ENCODE data around the gene DNAH11.

The DNAH11 gene

GRCh38 chr7:21706131-21706530 lies 163.3 kb downstream of the DNAH11 start:
- Histone ChIP-seq H3K18ac (ENCODE audit: low read length) (no peak overlapping the region), H3K23ac (ENCODE audit: low read length) (no peak overlapping the region), H3K14ac (ENCODE audit: low read length) (no peak overlapping the region), H3K79me1 (ENCODE audit: low read length) (no peaks in the 10 kb centered on the region), H3K27me3 (ENCODE audit: insufficient read depth, low read length) (no peaks in the 10 kb centered on the region), H3K4ac (ENCODE audit: low read depth, low read length) (no peak overlapping the region), H4K91ac (ENCODE audit: low read depth, low read length) (no peak overlapping the region), H3K4me2 (ENCODE audit: low read length) (no peak overlapping the region), H4K8ac (ENCODE audit: low read depth, low read length) (no peak overlapping the region), H3K9ac (ENCODE audit: low read length) (no peak overlapping the region), H2BK12ac (ENCODE audit: low read length) (no peak overlapping the region), H2BK5ac (ENCODE audit: low read depth, low read length, poor library complexity) (no peak overlapping the region), H2AFZ (ENCODE audit: insufficient read depth, low read length, poor library complexity) (no peak overlapping the region), H3K36me3 (ENCODE audit: control insufficient read depth in 1 of 2, insufficient read depth in 2 of 2, low read length in 2 of 2) (no peaks in the 10 kb centered on the region), H3K79me2 (ENCODE audit: control insufficient read depth, insufficient read depth, low read length, poor library complexity) (no peaks in the 10 kb centered on the region), H3K9me3 (ENCODE audit: insufficient read depth, low read depth, low read length) (no peaks in the 10 kb centered on the region), H4K12ac (ENCODE audit: low read depth, low read length) (no peak overlapping the region), H2AK5ac (ENCODE audit: low read length) (no peak overlapping the region), H3K4me3 (ENCODE audit: low read depth, low read length) (no peak overlapping the region), H3K4me1 (ENCODE audit: control insufficient read depth in 1 of 2, insufficient read depth in 2 of 2, low read length in 2 of 2) (no peaks in the 10 kb centered on the region), H3K27ac (ENCODE audit: low read depth, low read length) (no peak overlapping the region), H2BK120ac (ENCODE audit: insufficient read depth, low read length, poor library complexity) (no peak overlapping the region)
- DNase-seq: no peak
- WGBS (ENCODE audit: extremely low coverage, insufficient coverage, insufficient read length): no CpG with 5 or more reads among the region's 3 CpGs

GRCh38 chr7:21707566-21707965 lies 164.7 kb downstream of the DNAH11 start:
- no peak overlapping the region for H2BK5ac ChIP-seq (ENCODE audit: low read depth, low read length, poor library complexity)
- H3K27ac ChIP-seq (ENCODE audit: low read depth, low read length): no peak overlapping the region
- no peak overlapping the region for H4K8ac ChIP-seq (ENCODE audit: low read depth, low read length)
- H2BK120ac ChIP-seq (ENCODE audit: insufficient read depth, low read length, poor library complexity): no peak overlapping the region
- no peaks in the 10 kb centered on the region for H3K9me3 ChIP-seq (ENCODE audit: insufficient read depth, low read depth, low read length)
- no peak overlapping the region for H3K14ac ChIP-seq (ENCODE audit: low read length)
- no peak overlapping the region for H3K18ac ChIP-seq (ENCODE audit: low read length)
- no CpG with 5 or more reads among the region's 7 CpGs for WGBS (ENCODE audit: extremely low coverage, insufficient coverage, insufficient read length)
- no peak overlapping the region for H4K12ac ChIP-seq (ENCODE audit: low read depth, low read length)
- H3K9ac ChIP-seq (ENCODE audit: low read length): no peak overlapping the region
- H3K79me2 ChIP-seq (ENCODE audit: control insufficient read depth, insufficient read depth, low read length, poor library complexity): no peaks in the 10 kb centered on the region
- H3K4me2 ChIP-seq (ENCODE audit: low read length): no peak overlapping the region
- no peak overlapping the region for H3K4me3 ChIP-seq (ENCODE audit: low read depth, low read length)
- no peak overlapping the region for H4K91ac ChIP-seq (ENCODE audit: low read depth, low read length)
- no peak overlapping the region for H2BK12ac ChIP-seq (ENCODE audit: low read length)
- no peak overlapping the region for H2AFZ ChIP-seq (ENCODE audit: insufficient read depth, low read length, poor library complexity)
- DNase-seq: no peak
- H3K79me1 ChIP-seq (ENCODE audit: low read length): no peaks in the 10 kb centered on the region
- H3K23ac ChIP-seq (ENCODE audit: low read length): no peak overlapping the region
- no peaks in the 10 kb centered on the region for H3K4me1 ChIP-seq (ENCODE audit: control insufficient read depth in 1 of 2, insufficient read depth in 2 of 2, low read length in 2 of 2)
- no peak overlapping the region for H3K4ac ChIP-seq (ENCODE audit: low read depth, low read length)
- no peaks in the 10 kb centered on the region for H3K27me3 ChIP-seq (ENCODE audit: insufficient read depth, low read length)
- no peak overlapping the region for H2AK5ac ChIP-seq (ENCODE audit: low read length)
- H3K36me3 ChIP-seq (ENCODE audit: control insufficient read depth in 1 of 2, insufficient read depth in 2 of 2, low read length in 2 of 2): no peaks in the 10 kb centered on the region

GRCh38 chr7:21708096-21708495 lies 165.3 kb downstream of the DNAH11 start:
- Histone ChIP-seq H3K27ac (ENCODE audit: low read depth, low read length) (no peak overlapping the region), H3K36me3 (ENCODE audit: control insufficient read depth in 1 of 2, insufficient read depth in 2 of 2, low read length in 2 of 2) (no peaks in the 10 kb centered on the region), H3K14ac (ENCODE audit: low read length) (no peak overlapping the region), H3K4me1 (ENCODE audit: control insufficient read depth in 1 of 2, insufficient read depth in 2 of 2, low read length in 2 of 2) (no peaks in the 10 kb centered on the region), H3K79me2 (ENCODE audit: control insufficient read depth, insufficient read depth, low read length, poor library complexity) (no peaks in the 10 kb centered on the region), H3K4me3 (ENCODE audit: low read depth, low read length) (no peak overlapping the region), H3K9ac (ENCODE audit: low read length) (no peak overlapping the region), H4K91ac (ENCODE audit: low read depth, low read length) (no peak overlapping the region), H3K4me2 (ENCODE audit: low read length) (no peak overlapping the region), H2AK5ac (ENCODE audit: low read length) (no peak overlapping the region), H2BK5ac (ENCODE audit: low read depth, low read length, poor library complexity) (no peak overlapping the region), H3K18ac (ENCODE audit: low read length) (no peak overlapping the region), H3K27me3 (ENCODE audit: insufficient read depth, low read length) (no peaks in the 10 kb centered on the region), H3K79me1 (ENCODE audit: low read length) (no peaks in the 10 kb centered on the region), H2BK12ac (ENCODE audit: low read length) (no peak overlapping the region), H3K23ac (ENCODE audit: low read length) (no peak overlapping the region), H3K9me3 (ENCODE audit: insufficient read depth, low read depth, low read length) (no peaks in the 10 kb centered on the region), H4K8ac (ENCODE audit: low read depth, low read length) (no peak overlapping the region), H2BK120ac (ENCODE audit: insufficient read depth, low read length, poor library complexity) (no peak overlapping the region), H2AFZ (ENCODE audit: insufficient read depth, low read length, poor library complexity) (no peak overlapping the region), H4K12ac (ENCODE audit: low read depth, low read length) (no peak overlapping the region), H3K4ac (ENCODE audit: low read depth, low read length) (no peak overlapping the region)
- WGBS (ENCODE audit: extremely low coverage, insufficient coverage, insufficient read length): no CpG with 5 or more reads among the region's 6 CpGs
- no peak for DNase-seq

- H3K9ac ChIP-seq (ENCODE audit: low read length): no peak overlapping the region
- H2BK5ac ChIP-seq (ENCODE audit: low read depth, low read length, poor library complexity): no peak overlapping the region
- no peak overlapping the region for H4K8ac ChIP-seq (ENCODE audit: low read depth, low read length)
- H4K91ac ChIP-seq (ENCODE audit: low read depth, low read length): no peak overlapping the region
- H3K23ac ChIP-seq (ENCODE audit: low read length): no peak overlapping the region
- no peak overlapping the region for H2AK5ac ChIP-seq (ENCODE audit: low read length)
- whole genome bisulfite sequencing (ENCODE audit: extremely low coverage, insufficient coverage, insufficient read length): no CpG with 5 or more reads among the region's 5 CpGs
- H3K27me3 ChIP-seq (ENCODE audit: insufficient read depth, low read length): no peaks in the 10 kb centered on the region
- H2BK120ac ChIP-seq (ENCODE audit: insufficient read depth, low read length, poor library complexity): no peak overlapping the region
- no peak overlapping the region for H2AFZ ChIP-seq (ENCODE audit: insufficient read depth, low read length, poor library complexity)
- no peaks in the 10 kb centered on the region for H3K79me2 ChIP-seq (ENCODE audit: control insufficient read depth, insufficient read depth, low read length, poor library complexity)
- no peaks in the 10 kb centered on the region for H3K36me3 ChIP-seq (ENCODE audit: control insufficient read depth in 1 of 2, insufficient read depth in 2 of 2, low read length in 2 of 2)
- H3K4ac ChIP-seq (ENCODE audit: low read depth, low read length): no peak overlapping the region
- no peak for DNase-seq
- no peaks in the 10 kb centered on the region for H3K79me1 ChIP-seq (ENCODE audit: low read length)
- H3K14ac ChIP-seq (ENCODE audit: low read length): no peak overlapping the region
- no peak overlapping the region for H4K12ac ChIP-seq (ENCODE audit: low read depth, low read length)
- no peak overlapping the region for H3K18ac ChIP-seq (ENCODE audit: low read length)
- H2BK12ac ChIP-seq (ENCODE audit: low read length): no peak overlapping the region
- H3K4me2 ChIP-seq (ENCODE audit: low read length): no peak overlapping the region
- H3K9me3 ChIP-seq (ENCODE audit: insufficient read depth, low read depth, low read length): no peaks in the 10 kb centered on the region
- H3K4me1 ChIP-seq (ENCODE audit: control insufficient read depth in 1 of 2, insufficient read depth in 2 of 2, low read length in 2 of 2): no peaks in the 10 kb centered on the region
- no peak overlapping the region for H3K27ac ChIP-seq (ENCODE audit: low read depth, low read length)
- no peak overlapping the region for H3K4me3 ChIP-seq (ENCODE audit: low read depth, low read length)
Measured at GRCh38 chr7:21717323-21717722, 174.5 kb downstream of the DNAH11 start.

All from trophoblast cell (in vitro differentiated cells and primary cell).